ENCODE data around the gene ATP6V1C2.

The ATP6V1C2 gene

DNA sequence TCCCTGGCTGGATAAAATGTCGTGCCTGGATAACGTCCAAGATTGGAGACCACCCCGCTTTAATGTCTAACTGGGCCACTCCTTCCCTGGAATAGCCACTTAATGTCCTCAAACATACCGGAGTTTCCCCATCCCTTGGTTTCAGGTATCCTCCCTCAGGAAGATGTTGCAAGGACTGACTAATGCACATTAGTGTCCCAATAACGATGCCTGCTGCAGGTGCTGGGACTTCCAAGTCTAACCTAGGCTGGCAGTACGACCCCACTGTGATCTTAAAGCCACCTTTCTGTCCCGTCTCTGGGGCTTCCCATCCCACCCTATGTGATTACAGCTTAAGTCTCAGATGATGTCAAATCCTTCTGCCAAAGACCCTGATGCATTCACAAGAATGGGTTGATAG, 1.1 kb upstream of the ATP6V1C2 start:
- H4K91ac ChIP-seq (ENCODE audit: low read depth, low read length), result no peak overlapping the region
- H3K27ac ChIP-seq (ENCODE audit: low read depth, low read length), result no peak overlapping the region
- no peaks in the 10 kb centered on the region for H3K79me2 ChIP-seq (ENCODE audit: control insufficient read depth, insufficient read depth, low read length, poor library complexity)
- no peak overlapping the region for H4K12ac ChIP-seq (ENCODE audit: low read depth, low read length)
- H2AK5ac ChIP-seq (ENCODE audit: low read length), result no peak overlapping the region
- H3K4me1 ChIP-seq (ENCODE audit: control insufficient read depth in 1 of 2, insufficient read depth in 2 of 2, low read length in 2 of 2), result peaks cover 0 to 9% of the 10 kb centered on the region in 2 experiments
- WGBS (ENCODE audit: extremely low coverage, insufficient coverage, insufficient read length), result no CpG with 5 or more reads among the region's 7 CpGs
- H3K4me2 ChIP-seq (ENCODE audit: low read length), result no peak overlapping the region
- H3K79me1 ChIP-seq (ENCODE audit: low read length), result no peaks in the 10 kb centered on the region
- H3K27me3 ChIP-seq (ENCODE audit: insufficient read depth, low read length), result peaks cover 25% of the 10 kb centered on the region
- H3K9me3 ChIP-seq (ENCODE audit: insufficient read depth, low read depth, low read length), result no peaks in the 10 kb centered on the region
- no peak overlapping the region for H2BK5ac ChIP-seq (ENCODE audit: low read depth, low read length, poor library complexity)
- H2BK120ac ChIP-seq (ENCODE audit: insufficient read depth, low read length, poor library complexity), result no peak overlapping the region
- H3K9ac ChIP-seq (ENCODE audit: low read length), result no peak overlapping the region
- H3K23ac ChIP-seq (ENCODE audit: low read length), result no peak overlapping the region
- H4K8ac ChIP-seq (ENCODE audit: low read depth, low read length), result no peak overlapping the region
- H2AFZ ChIP-seq (ENCODE audit: insufficient read depth, low read length, poor library complexity), result no peak overlapping the region
- H3K4ac ChIP-seq (ENCODE audit: low read depth, low read length), result no peak overlapping the region
- H3K4me3 ChIP-seq (ENCODE audit: low read depth, low read length), result no peak overlapping the region
- no peak overlapping the region for H3K18ac ChIP-seq (ENCODE audit: low read length)
- no peak overlapping the region for H3K14ac ChIP-seq (ENCODE audit: low read length)
- H3K36me3 ChIP-seq (ENCODE audit: control insufficient read depth in 1 of 2, insufficient read depth in 2 of 2, low read length in 2 of 2), result no peaks in the 10 kb centered on the region
- H2BK12ac ChIP-seq (ENCODE audit: low read length), result no peak overlapping the region
- DNase-seq, result peak; percentile 41 to 70

DNA sequence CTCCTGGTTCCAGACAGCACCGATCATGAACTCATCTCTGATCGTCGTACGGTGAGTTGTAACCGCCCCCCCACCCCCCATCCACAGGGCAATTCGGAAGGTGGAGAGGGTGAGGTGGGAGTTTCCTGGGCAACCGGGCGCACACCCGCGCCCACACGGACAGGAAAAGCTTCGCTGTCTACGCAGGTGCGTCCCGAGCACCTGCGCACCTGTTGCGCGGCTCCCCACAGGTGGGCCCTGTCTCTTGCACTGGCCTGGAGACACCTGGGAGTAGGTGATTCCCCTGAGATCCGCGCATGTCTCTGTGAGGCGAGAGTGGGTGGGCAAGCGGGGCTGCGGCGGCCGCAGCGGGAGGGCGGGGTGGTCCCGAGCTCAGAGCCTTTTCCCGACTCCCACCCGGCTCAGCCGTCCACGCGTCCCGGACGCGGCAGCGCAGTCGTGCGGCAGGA, 459 bp upstream of the ATP6V1C2 start:
- no peaks in the 10 kb centered on the region for H3K36me3 ChIP-seq (ENCODE audit: control insufficient read depth in 1 of 2, insufficient read depth in 2 of 2, low read length in 2 of 2)
- no peaks in the 10 kb centered on the region for H3K9me3 ChIP-seq (ENCODE audit: insufficient read depth, low read depth, low read length)
- H3K79me1 ChIP-seq (ENCODE audit: low read length), result no peaks in the 10 kb centered on the region
- no peak overlapping the region for H2AK5ac ChIP-seq (ENCODE audit: low read length)
- H2BK5ac ChIP-seq (ENCODE audit: low read depth, low read length, poor library complexity), result no peak overlapping the region
- no peak overlapping the region for H3K18ac ChIP-seq (ENCODE audit: low read length)
- H2BK120ac ChIP-seq (ENCODE audit: insufficient read depth, low read length, poor library complexity), result no peak overlapping the region
- H4K91ac ChIP-seq (ENCODE audit: low read depth, low read length), result no peak overlapping the region
- H3K14ac ChIP-seq (ENCODE audit: low read length), result no peak overlapping the region
- no CpG with 5 or more reads among the region's 39 CpGs for WGBS (ENCODE audit: extremely low coverage, insufficient coverage, insufficient read length)
- H3K4me2 ChIP-seq (ENCODE audit: low read length), result peak overlapping the region; percentile 71
- no peak overlapping the region for H3K27ac ChIP-seq (ENCODE audit: low read depth, low read length)
- H4K8ac ChIP-seq (ENCODE audit: low read depth, low read length), result no peak overlapping the region
- H2AFZ ChIP-seq (ENCODE audit: insufficient read depth, low read length, poor library complexity), result no peak overlapping the region
- H3K4me1 ChIP-seq (ENCODE audit: control insufficient read depth in 1 of 2, insufficient read depth in 2 of 2, low read length in 2 of 2), result peaks cover 0 to 9% of the 10 kb centered on the region in 2 experiments
- no peak overlapping the region for H2BK12ac ChIP-seq (ENCODE audit: low read length)
- H3K27me3 ChIP-seq (ENCODE audit: insufficient read depth, low read length), result peaks cover 25% of the 10 kb centered on the region
- H3K79me2 ChIP-seq (ENCODE audit: control insufficient read depth, insufficient read depth, low read length, poor library complexity), result no peaks in the 10 kb centered on the region
- H3K4ac ChIP-seq (ENCODE audit: low read depth, low read length), result no peak overlapping the region
- H3K4me3 ChIP-seq (ENCODE audit: low read depth, low read length), result no peak overlapping the region
- no peak for DNase-seq
- H3K23ac ChIP-seq (ENCODE audit: low read length), result no peak overlapping the region
- no peak overlapping the region for H4K12ac ChIP-seq (ENCODE audit: low read depth, low read length)
- H3K9ac ChIP-seq (ENCODE audit: low read length), result no peak overlapping the region

DNA sequence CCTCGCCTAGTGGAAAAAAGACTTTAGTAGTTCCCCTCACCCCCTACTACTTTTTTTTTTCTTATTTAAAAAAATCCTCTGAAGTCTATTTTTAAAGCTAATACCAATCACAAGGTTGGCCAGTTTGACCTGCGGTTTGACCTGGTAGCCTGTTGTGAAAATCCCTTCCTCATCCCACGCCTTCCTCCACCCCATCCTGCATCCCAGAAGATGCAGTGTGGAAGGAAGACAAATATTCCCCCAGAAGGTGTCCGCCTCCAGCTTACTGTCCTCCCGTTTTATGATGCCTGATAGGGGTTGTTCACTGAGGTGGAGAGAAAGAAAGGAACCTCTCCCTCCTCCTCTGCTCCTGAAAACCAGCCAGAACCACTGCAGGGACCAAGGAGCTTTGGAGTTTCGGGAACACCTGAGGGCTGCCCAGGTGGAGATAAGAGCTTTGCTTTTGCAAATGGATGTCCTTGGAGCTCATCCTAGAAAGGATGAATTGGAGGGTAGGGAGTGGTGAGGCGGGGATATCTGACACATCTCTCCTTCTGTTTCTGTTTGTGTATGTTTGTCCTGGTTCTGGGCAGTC, 909 bp downstream of the ATP6V1C2 start:
- peaks cover 0 to 9% of the 10 kb centered on the region in 2 experiments for H3K4me1 ChIP-seq (ENCODE audit: control insufficient read depth in 1 of 2, insufficient read depth in 2 of 2, low read length in 2 of 2)
- no CpG with 5 or more reads among the region's 7 CpGs for WGBS (ENCODE audit: extremely low coverage, insufficient coverage, insufficient read length)
- no peak overlapping the region for H2BK120ac ChIP-seq (ENCODE audit: insufficient read depth, low read length, poor library complexity)
- no peak overlapping the region for H2BK5ac ChIP-seq (ENCODE audit: low read depth, low read length, poor library complexity)
- no peak overlapping the region for H4K91ac ChIP-seq (ENCODE audit: low read depth, low read length)
- H3K79me1 ChIP-seq (ENCODE audit: low read length), result no peaks in the 10 kb centered on the region
- peaks cover 25% of the 10 kb centered on the region for H3K27me3 ChIP-seq (ENCODE audit: insufficient read depth, low read length)
- no peak overlapping the region for H3K9ac ChIP-seq (ENCODE audit: low read length)
- no peak for DNase-seq
- H2AFZ ChIP-seq (ENCODE audit: insufficient read depth, low read length, poor library complexity), result no peak overlapping the region
- H3K36me3 ChIP-seq (ENCODE audit: control insufficient read depth in 1 of 2, insufficient read depth in 2 of 2, low read length in 2 of 2), result no peaks in the 10 kb centered on the region
- no peak overlapping the region for H3K27ac ChIP-seq (ENCODE audit: low read depth, low read length)
- H3K14ac ChIP-seq (ENCODE audit: low read length), result no peak overlapping the region
- no peak overlapping the region for H3K4me3 ChIP-seq (ENCODE audit: low read depth, low read length)
- peak overlapping the region; percentile 71 for H3K4me2 ChIP-seq (ENCODE audit: low read length)
- no peak overlapping the region for H3K18ac ChIP-seq (ENCODE audit: low read length)
- no peaks in the 10 kb centered on the region for H3K9me3 ChIP-seq (ENCODE audit: insufficient read depth, low read depth, low read length)
- no peak overlapping the region for H2BK12ac ChIP-seq (ENCODE audit: low read length)
- H4K12ac ChIP-seq (ENCODE audit: low read depth, low read length), result no peak overlapping the region
- no peak overlapping the region for H4K8ac ChIP-seq (ENCODE audit: low read depth, low read length)
- no peak overlapping the region for H3K23ac ChIP-seq (ENCODE audit: low read length)
- H2AK5ac ChIP-seq (ENCODE audit: low read length), result no peak overlapping the region
- H3K4ac ChIP-seq (ENCODE audit: low read depth, low read length), result no peak overlapping the region
- H3K79me2 ChIP-seq (ENCODE audit: control insufficient read depth, insufficient read depth, low read length, poor library complexity), result no peaks in the 10 kb centered on the region

DNA sequence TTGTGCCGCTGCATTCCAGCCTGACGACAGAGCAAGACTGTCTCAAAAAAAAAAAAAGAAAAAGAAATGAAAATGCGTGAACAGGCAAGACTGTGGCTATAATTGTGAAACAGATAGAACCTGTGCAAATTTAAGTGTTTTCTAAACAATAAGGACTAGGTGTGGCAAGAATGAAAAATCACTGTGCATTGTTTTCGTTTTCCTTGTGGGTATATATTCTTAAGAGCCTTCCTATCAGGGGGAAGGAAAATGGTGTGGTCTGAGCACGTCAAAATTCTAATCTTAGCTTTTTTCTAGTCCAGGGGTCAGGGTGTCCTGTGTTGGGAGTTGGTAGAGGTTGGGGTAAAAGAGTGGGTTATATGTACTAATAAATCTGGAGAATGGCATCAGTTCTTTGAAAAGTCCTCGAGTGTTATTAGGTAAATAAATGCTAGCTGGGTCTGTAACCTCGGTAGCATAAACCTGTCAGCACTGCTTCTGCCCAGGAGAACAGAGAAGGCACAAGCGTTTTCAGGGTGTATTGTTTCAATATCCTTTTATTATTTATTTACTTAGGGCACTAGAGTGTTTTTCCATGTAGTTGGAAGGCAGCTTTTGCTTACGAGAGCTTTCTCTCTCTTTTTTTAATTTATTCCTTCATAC, 11.6 kb downstream of the ATP6V1C2 start:
- no peaks in the 10 kb centered on the region for H3K36me3 ChIP-seq (ENCODE audit: control insufficient read depth in 1 of 2, insufficient read depth in 2 of 2, low read length in 2 of 2)

More for the DNA sequence above, 11.6 kb downstream of the ATP6V1C2 start:
- Histone ChIP-seq H3K4me3 (ENCODE audit: low read depth, low read length) (no peak overlapping the region), H3K4me1 (ENCODE audit: control insufficient read depth in 1 of 2, insufficient read depth in 2 of 2, low read length in 2 of 2) (peaks cover 4 to 9% of the 10 kb centered on the region in 2 experiments), H3K23ac (ENCODE audit: low read length) (no peak overlapping the region), H3K4me2 (ENCODE audit: low read length) (no peak overlapping the region), H3K79me2 (ENCODE audit: control insufficient read depth, insufficient read depth, low read length, poor library complexity) (no peaks in the 10 kb centered on the region), H4K8ac (ENCODE audit: low read depth, low read length) (no peak overlapping the region), H2BK5ac (ENCODE audit: low read depth, low read length, poor library complexity) (no peak overlapping the region), H4K12ac (ENCODE audit: low read depth, low read length) (no peak overlapping the region), H3K9me3 (ENCODE audit: insufficient read depth, low read depth, low read length) (no peaks in the 10 kb centered on the region), H3K27ac (ENCODE audit: low read depth, low read length) (no peak overlapping the region), H3K9ac (ENCODE audit: low read length) (no peak overlapping the region), H2BK12ac (ENCODE audit: low read length) (no peak overlapping the region), H3K18ac (ENCODE audit: low read length) (no peak overlapping the region), H2BK120ac (ENCODE audit: insufficient read depth, low read length, poor library complexity) (no peak overlapping the region), H3K79me1 (ENCODE audit: low read length) (peaks cover 3% of the 10 kb centered on the region), H3K4ac (ENCODE audit: low read depth, low read length) (no peak overlapping the region), H3K14ac (ENCODE audit: low read length) (no peak overlapping the region), H4K91ac (ENCODE audit: low read depth, low read length) (no peak overlapping the region), H2AFZ (ENCODE audit: insufficient read depth, low read length, poor library complexity) (no peak overlapping the region), H2AK5ac (ENCODE audit: low read length) (no peak overlapping the region), H3K27me3 (ENCODE audit: insufficient read depth, low read length) (no peaks in the 10 kb centered on the region)
- peak in 1 of 2 donors; percentile 19 for DNase-seq
- WGBS (ENCODE audit: extremely low coverage, insufficient coverage, insufficient read length), result no CpG with 5 or more reads among the region's 9 CpGs

Data from trophoblast cell (in vitro differentiated cells and primary cell).